T-helper 17 cell (primary cell): Measurements from ENCODE around the gene CACNA2D4. TPM values are rescaled to one million over a fixed set of nuclear protein-coding genes. Genes with fewer than 3 reads are reported as not detected.

Experiments
- ATAC-seq: fragments of 150-1000 bp; cut with Tn5 transposase; 2 replicates; pipeline ENCODE4 v1.10.0; 2021; ENCODE audit warnings: mild to moderate bottlenecking, moderate library complexity
- DNase-seq, 3 donors: peaks; one replicate each; pipeline versions ENCODE4 v3.0.0 to v3.0.0-alpha.2; 2020 to 2021
- H3K9me3 ChIP-seq: one replicate; pipeline ENCODE4 v1.7.0; 2013; ENCODE audit warnings: low read length, mild to moderate bottlenecking; ENCODE audit not compliant: control insufficient read depth, poor library complexity, severe bottlenecking
- H3K27ac Mint-ChIP-seq: one replicate; pipeline ENCODE4 v1.8.0; 2022; ENCODE audit warnings: mild to moderate bottlenecking, moderate library complexity, mixed read lengths
- H3K27me3 Mint-ChIP-seq: one replicate; pipeline ENCODE4 v1.8.0; 2022; ENCODE audit warnings: mixed read lengths
- H3K36me3 Mint-ChIP-seq: one replicate; pipeline ENCODE4 v1.8.0; 2022; ENCODE audit warnings: low read depth, mixed read lengths
- H3K4me1 Mint-ChIP-seq: one replicate; pipeline ENCODE4 v1.8.0; 2022; ENCODE audit warnings: mild to moderate bottlenecking, mixed read lengths
- H3K4me3 Mint-ChIP-seq: one replicate; pipeline ENCODE4 v1.8.0; 2022; ENCODE audit warnings: mild to moderate bottlenecking, moderate library complexity, mixed read lengths
- total RNA-seq, 4 donors: library from RNA in 2 of 4; stranded (reverse) in 2 of 4; gene quantifications; one replicate each; pipeline ENCODE4 v1.2.3 and lab custom pipeline; 2022 to 2026

The CACNA2D4 gene
- total RNA-seq, 2 donors from 2014 or later: 18.1 to 25.2 TPM

GRCh38 chr12:1930803-1931597 is 12.5 kb upstream of the CACNA2D4 start:
- no peak overlapping the region for H3K4me3 Mint-ChIP-seq
- ATAC-seq: no peak
- peaks cover 2% of the 10 kb centered on the region for H3K36me3 Mint-ChIP-seq
- peak overlapping the region; percentile 63 for H3K27ac Mint-ChIP-seq
- H3K27me3 Mint-ChIP-seq: peaks cover 7% of the 10 kb centered on the region
- peaks cover 17% of the 10 kb centered on the region for H3K4me1 Mint-ChIP-seq
- H3K9me3 ChIP-seq: no peaks in the 10 kb centered on the region
- no peak for DNase-seq

GRCh38 chr12:1929985-1930802 is 11.7 kb upstream of the CACNA2D4 start:
- H3K9me3 ChIP-seq: no peaks in the 10 kb centered on the region
- peaks cover 2% of the 10 kb centered on the region for H3K36me3 Mint-ChIP-seq
- DNase-seq: no peak
- H3K27ac Mint-ChIP-seq: peak overlapping the region; percentile 63
- peaks cover 7% of the 10 kb centered on the region for H3K27me3 Mint-ChIP-seq
- peak overlapping the region; percentile 47 for H3K4me3 Mint-ChIP-seq
- peaks cover 16% of the 10 kb centered on the region for H3K4me1 Mint-ChIP-seq
- no peak for ATAC-seq

- DNase-seq (no peak), ATAC-seq (no peak)
- H3K36me3 Mint-ChIP-seq: no peaks in the 10 kb centered on the region
- peaks cover 22% of the 10 kb centered on the region for H3K4me1 Mint-ChIP-seq
- no peaks in the 10 kb centered on the region for H3K9me3 ChIP-seq
- no peak overlapping the region for H3K4me3 Mint-ChIP-seq
- peaks cover 7% of the 10 kb centered on the region for H3K27me3 Mint-ChIP-seq
- no peak overlapping the region for H3K27ac Mint-ChIP-seq
These were observed 11.0 kb upstream of the CACNA2D4 start for GRCh38 chr12:1929241-1929984.

- Mint-ChIP-seq H3K27ac (no peak overlapping the region), H3K27me3 (peaks cover 9% of the 10 kb centered on the region), H3K4me1 (peaks cover 22% of the 10 kb centered on the region), H3K4me3 (no peak overlapping the region), H3K36me3 (no peaks in the 10 kb centered on the region)
- ATAC-seq (no peak), DNase-seq (no peak)
- no peaks in the 10 kb centered on the region for H3K9me3 ChIP-seq
These were observed 10.1 kb upstream of the CACNA2D4 start for GRCh38 chr12:1928439-1929121.

- DNase-seq (no peak), ATAC-seq (no peak)
- Mint-ChIP-seq H3K36me3 (peaks cover 2% of the 10 kb centered on the region), H3K4me3 (no peak overlapping the region), H3K4me1 (peaks cover 25% of the 10 kb centered on the region), H3K27me3 (peaks cover 15% of the 10 kb centered on the region), H3K27ac (no peak overlapping the region)
- H3K9me3 ChIP-seq: no peaks in the 10 kb centered on the region
These were observed 9.4 kb upstream of the CACNA2D4 start for GRCh38 chr12:1927751-1928351.

GRCh38 chr12:1927051-1927680 is 8.7 kb upstream of the CACNA2D4 start:
- Mint-ChIP-seq H3K4me3 (no peak overlapping the region), H3K4me1 (peaks cover 22% of the 10 kb centered on the region), H3K27me3 (peaks cover 15% of the 10 kb centered on the region), H3K36me3 (peaks cover 2% of the 10 kb centered on the region), H3K27ac (no peak overlapping the region)
- no peak for DNase-seq
- ATAC-seq: no peak
- H3K9me3 ChIP-seq: no peaks in the 10 kb centered on the region

- Mint-ChIP-seq H3K27me3 (peaks cover 15% of the 10 kb centered on the region), H3K4me1 (peaks cover 22% of the 10 kb centered on the region), H3K27ac (no peak overlapping the region), H3K36me3 (peaks cover 2% of the 10 kb centered on the region), H3K4me3 (no peak overlapping the region)
- peak in 1 of 3 donors; percentile 6 for DNase-seq
- no peak for ATAC-seq
- no peaks in the 10 kb centered on the region for H3K9me3 ChIP-seq
These were observed 7.8 kb upstream of the CACNA2D4 start for GRCh38 chr12:1926251-1926657.

GRCh38 chr12:1925684-1926006 is 7.2 kb upstream of the CACNA2D4 start:
- Mint-ChIP-seq H3K27me3 (peaks cover 20% of the 10 kb centered on the region), H3K27ac (no peak overlapping the region), H3K4me3 (no peak overlapping the region), H3K36me3 (peaks cover 2% of the 10 kb centered on the region), H3K4me1 (peaks cover 22% of the 10 kb centered on the region)
- DNase-seq (no peak), ATAC-seq (no peak)
- H3K9me3 ChIP-seq: no peaks in the 10 kb centered on the region

- peak overlapping the region; percentile 66 for H3K27ac Mint-ChIP-seq
- no peak for DNase-seq
- peaks cover 23% of the 10 kb centered on the region for H3K27me3 Mint-ChIP-seq
These were observed 6.7 kb upstream of the CACNA2D4 start for GRCh38 chr12:1924996-1925683.

GRCh38 chr12:1922985-1923384 is 4.5 kb upstream of the CACNA2D4 start:
- peaks cover 23% of the 10 kb centered on the region for H3K27me3 Mint-ChIP-seq
- ATAC-seq: no peak
- no peaks in the 10 kb centered on the region for H3K9me3 ChIP-seq
- DNase-seq: no peak
- H3K36me3 Mint-ChIP-seq: peaks cover 2% of the 10 kb centered on the region
- peak overlapping the region; percentile 41 for H3K4me3 Mint-ChIP-seq
- H3K4me1 Mint-ChIP-seq: peaks cover 14% of the 10 kb centered on the region
- peak overlapping the region; percentile 34 for H3K27ac Mint-ChIP-seq

More at GRCh38 chr12:1924996-1925683, 6.7 kb upstream of the CACNA2D4 start:
- peaks cover 19% of the 10 kb centered on the region for H3K4me1 Mint-ChIP-seq
- H3K36me3 Mint-ChIP-seq: peaks cover 2% of the 10 kb centered on the region
- no peak for ATAC-seq
- H3K9me3 ChIP-seq: no peaks in the 10 kb centered on the region
- peak overlapping the region; percentile 55 for H3K4me3 Mint-ChIP-seq

- Mint-ChIP-seq H3K36me3 (peaks cover 2% of the 10 kb centered on the region), H3K27me3 (peaks cover 23% of the 10 kb centered on the region), H3K4me1 (peaks cover 14% of the 10 kb centered on the region), H3K4me3 (no peak overlapping the region), H3K27ac (no peak overlapping the region)
- no peaks in the 10 kb centered on the region for H3K9me3 ChIP-seq
- DNase-seq (peak in 1 of 3 donors; percentile 6), ATAC-seq (no peak)
These were observed 3.7 kb upstream of the CACNA2D4 start for GRCh38 chr12:1922075-1922709.
